Measurements from ENCODE around the gene XAGE1A. TPM values are rescaled to one million over a fixed set of nuclear protein-coding genes. Genes with fewer than 3 reads are reported as not detected.
"Not testable (repeated sequence)": the region's sequence is repeated elsewhere in the genome, so short reads cannot be mapped to it uniquely, and the experiment has no call there.

The XAGE1A gene, protein sequence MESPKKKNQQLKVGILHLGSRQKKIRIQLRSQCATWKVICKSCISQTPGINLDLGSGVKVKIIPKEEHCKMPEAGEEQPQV
- total RNA-seq: not detected

DNA sequence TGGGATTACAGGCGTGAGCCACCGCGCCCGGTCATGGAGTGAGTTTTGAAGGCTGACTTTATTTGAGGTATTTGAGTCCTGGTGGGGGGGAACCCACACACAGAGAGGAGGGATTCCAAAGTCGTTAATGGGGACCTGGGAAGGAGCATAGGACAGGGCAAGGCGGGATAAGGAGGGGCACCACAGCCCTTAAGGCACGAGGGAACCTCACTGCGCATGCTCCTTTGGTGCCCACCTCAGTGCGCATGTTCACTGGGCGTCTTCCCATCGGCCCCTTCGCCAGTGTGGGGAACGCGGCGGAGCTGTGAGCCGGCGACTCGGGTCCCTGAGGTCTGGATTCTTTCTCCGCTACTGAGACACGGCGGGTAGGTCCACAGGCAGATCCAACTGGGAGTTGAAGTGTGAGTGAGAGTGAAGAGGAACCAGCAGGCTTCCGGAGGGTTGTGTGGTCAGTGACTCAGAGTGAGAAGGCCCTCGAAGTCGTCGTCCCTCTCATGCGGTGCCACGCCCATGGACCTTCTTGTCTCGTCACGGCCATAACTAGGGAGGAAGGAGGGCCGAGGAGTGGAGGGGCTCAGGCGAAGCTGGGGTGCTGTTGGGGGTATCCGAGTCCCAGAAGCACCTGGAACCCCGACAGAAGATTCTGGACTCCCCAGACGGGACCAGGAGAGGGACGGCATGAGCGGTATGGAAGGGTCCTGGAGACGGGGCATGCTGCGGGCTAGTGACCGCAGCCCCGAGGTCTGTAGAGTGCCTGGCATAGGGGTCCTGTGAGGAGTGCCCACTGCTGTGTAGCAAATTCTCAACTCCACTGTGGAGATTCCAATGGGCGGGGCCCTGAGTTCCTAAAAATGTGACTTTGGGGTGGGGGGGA is at the start of gene XAGE1A:
TSS of gene XAGE1A (plus strand) at position 264 of the 874 bp plus-strand sequence. CDS start 1,554 bp downstream, outside the sequence.
- not testable (repeated sequence) for DNase-seq

DNA sequence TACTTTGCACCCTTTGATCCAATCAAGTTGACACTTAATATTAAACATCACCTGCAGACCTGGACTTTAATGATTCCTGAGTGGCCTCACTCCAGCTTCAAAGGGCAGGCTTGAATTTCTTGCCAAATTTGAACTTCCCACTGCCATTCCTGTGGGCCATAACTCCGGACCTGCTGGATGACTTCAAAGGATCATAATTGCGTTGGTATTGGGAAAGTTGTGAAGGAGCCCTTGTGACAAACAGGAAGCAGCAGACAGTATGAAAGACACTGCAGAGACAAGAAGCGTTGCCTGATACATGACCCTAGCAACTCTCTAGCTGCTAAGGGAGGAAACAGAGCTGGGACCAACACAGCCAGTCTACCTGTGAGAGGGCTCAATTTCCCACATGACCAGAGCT is 43.6 kb upstream of the XAGE1A start:
- not testable (repeated sequence) for DNase-seq

DNA sequence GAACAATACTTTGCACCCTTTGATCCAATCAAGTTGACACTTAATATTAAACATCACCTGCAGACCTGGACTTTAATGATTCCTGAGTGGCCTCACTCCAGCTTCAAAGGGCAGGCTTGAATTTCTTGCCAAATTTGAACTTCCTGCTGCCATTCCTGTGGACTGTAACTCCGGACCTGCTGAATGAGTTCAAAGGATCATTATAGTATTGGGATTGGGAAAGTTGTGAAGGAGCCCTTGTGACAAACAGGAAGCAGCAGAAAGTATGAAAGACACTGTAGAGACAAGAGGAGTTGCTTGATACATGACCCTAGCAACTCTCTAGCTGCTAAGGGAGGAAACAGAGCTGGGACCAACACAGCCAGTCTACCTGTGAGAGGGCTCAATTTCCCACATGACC is 24.3 kb upstream of the XAGE1A start:
- DNase-seq: not testable (repeated sequence)

DNA sequence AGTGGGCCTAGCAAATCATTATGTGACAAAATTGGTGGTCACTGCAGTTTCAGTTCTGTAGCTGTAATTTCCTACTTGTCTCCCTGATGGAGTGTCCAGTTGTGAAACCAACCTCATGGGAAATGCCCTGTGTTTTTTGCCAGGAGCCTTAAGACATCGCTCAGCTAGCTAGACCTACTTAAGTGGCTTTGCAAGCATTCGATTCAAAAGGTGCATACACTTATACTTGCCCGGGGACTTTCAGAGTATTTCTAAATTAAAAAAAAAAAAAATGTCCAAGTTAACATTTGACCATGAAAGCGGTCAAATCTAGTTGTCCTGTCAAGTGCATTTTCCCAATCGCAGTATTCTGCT is 788 bp downstream of the XAGE1A start:
- DNase-seq: not testable (repeated sequence)

DNA sequence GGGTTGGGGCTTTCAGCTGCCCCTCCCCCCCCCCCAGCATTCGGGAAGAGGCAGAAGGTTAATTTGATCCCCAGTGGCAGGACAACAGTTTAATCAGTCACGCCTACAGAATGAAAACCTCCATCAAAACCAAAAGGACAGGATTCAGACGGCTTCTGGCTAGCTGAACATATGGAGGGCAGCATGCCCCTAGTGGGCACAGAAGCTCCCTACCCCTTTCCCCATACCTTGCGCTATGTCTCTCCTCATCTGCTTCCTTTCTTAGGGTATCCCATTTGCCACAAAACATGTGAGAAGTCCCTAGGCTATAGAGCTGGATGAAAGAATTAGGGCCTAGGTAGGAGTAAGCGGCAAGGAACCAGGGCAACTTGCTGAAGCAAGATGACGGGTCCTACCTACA is 5.8 kb downstream of the XAGE1A start:
- DNase-seq: not testable (repeated sequence)

DNA sequence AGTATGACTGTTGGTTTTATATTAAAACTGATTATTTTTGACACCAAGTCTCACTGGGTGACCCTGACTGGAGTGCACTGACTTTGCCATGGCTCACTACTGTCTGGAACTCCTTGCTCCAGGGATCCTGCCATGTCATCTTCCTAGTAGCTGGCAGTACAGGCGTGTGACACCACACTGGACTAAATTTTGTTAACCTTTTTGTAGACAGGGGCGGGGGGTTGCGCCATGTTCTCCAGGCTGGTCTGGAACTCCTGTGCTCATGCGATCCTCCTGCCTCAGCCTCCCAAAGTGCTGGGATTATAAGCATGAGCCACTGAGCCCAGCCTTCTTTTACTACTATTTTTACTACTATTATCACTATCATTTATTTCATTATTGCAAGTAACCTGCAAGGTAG is 8.9 kb downstream of the XAGE1A start:
- DNase-seq: no peak

DNA sequence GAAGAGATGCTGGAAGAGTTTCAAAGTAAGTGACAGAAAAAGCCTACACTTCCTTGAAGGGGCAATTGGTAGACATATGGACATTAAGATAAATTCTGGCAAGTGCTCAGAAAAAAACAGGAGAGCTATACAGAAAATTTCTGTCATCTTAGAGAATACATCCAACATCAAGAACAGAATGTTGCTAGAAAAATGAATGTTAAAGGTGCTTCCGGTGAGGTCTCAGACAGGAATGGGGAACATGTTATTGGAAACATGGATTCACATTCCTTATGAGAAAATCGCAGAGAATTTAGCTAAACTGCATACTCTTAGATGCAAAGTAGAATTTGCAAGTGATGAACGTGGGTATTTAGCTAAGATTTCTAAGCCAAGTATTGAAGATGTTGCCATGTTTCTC is 11.7 kb downstream of the XAGE1A start:
- DNase-seq: no peak

DNA sequence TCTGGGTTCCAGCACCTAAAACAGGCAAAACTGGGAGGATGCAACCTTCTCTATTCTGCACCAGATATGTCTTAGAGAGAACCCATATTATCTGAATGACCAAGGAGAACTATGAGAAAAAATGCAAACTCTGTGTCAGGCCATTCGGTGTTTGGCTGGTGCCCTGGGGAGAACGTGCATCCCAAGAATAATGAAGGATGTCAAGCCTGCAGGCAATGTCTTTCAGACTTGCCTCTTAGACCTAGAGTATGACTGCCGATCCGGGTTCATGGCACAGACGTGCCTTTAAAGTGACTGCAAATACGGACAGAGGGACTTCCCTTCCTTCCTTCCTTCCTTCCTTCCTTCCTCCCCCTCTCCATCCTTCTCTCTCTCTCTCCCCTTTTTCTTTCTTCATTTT is 14.3 kb downstream of the XAGE1A start:
- DNase-seq: no peak

DNA sequence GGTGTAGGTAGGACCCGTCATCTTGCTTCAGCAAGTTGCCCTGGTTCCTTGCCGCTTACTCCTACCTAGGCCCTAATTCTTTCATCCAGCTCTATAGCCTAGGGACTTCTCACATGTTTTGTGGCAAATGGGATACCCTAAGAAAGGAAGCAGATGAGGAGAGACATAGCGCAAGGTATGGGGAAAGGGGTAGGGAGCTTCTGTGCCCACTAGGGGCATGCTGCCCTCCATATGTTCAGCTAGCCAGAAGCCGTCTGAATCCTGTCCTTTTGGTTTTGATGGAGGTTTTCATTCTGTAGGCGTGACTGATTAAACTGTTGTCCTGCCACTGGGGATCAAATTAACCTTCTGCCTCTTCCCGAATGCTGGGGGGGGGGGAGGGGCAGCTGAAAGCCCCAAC is 15.5 kb downstream of the XAGE1A start:
- not testable (repeated sequence) for DNase-seq

DNA sequence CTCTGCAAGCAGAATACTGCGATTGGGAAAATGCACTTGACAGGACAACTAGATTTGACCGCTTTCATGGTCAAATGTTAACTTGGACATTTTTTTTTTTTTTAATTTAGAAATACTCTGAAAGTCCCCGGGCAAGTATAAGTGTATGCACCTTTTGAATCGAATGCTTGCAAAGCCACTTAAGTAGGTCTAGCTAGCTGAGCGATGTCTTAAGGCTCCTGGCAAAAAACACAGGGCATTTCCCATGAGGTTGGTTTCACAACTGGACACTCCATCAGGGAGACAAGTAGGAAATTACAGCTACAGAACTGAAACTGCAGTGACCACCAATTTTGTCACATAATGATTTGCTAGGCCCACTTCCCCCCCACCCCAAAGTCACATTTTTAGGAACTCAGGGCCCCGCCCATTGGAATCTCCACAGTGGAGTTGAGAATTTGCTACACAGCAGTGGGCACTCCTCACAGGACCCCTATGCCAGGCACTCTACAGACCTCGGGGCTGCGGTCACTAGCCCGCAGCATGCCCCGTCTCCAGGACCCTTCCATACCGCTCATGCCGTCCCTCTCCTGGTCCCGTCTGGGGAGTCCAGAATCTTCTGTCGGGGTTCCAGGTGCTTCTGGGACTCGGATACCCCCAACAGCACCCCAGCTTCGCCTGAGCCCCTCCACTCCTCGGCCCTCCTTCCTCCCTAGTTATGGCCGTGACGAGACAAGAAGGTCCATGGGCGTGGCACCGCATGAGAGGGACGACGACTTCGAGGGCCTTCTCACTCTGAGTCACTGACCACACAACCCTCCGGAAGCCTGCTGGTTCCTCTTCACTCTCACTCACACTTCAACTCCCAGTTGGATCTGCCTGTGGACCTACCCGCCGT is 20.7 kb downstream of the XAGE1A start:
- not testable (repeated sequence) for DNase-seq

DNA sequence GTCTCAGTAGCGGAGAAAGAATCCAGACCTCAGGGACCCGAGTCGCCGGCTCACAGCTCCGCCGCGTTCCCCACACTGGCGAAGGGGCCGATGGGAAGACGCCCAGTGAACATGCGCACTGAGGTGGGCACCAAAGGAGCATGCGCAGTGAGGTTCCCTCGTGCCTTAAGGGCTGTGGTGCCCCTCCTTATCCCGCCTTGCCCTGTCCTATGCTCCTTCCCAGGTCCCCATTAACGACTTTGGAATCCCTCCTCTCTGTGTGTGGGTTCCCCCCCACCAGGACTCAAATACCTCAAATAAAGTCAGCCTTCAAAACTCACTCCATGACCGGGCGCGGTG is 21.3 kb downstream of the XAGE1A start, which contains the start of gene XAGE1B:
TSS of gene XAGE1B (minus strand) at position 77 of the 339 bp plus-strand sequence. CDS start 1,536 bp downstream, outside the sequence.
- DNase-seq: not testable (repeated sequence)

DNA sequence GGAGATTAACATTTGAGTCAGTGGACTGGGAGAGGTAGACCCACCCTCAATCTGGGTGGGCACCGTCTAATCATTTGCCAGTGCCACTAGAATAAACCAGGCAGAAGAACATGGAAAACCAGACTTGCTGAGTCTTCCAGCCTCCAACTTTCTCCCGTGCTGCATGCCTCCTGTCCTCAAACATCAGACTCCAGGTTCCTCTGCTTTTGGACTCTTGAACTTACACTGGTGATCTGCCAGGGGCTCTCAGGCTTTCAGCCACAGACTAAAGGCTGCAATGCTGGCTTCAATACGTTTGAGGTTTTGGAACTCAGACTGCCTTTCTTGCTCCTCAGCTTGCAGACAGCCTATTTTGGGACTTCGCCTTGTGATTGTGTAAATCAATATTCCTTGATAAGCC is 45.4 kb downstream of the XAGE1A start:
- DNase-seq: not testable (repeated sequence)

DNA sequence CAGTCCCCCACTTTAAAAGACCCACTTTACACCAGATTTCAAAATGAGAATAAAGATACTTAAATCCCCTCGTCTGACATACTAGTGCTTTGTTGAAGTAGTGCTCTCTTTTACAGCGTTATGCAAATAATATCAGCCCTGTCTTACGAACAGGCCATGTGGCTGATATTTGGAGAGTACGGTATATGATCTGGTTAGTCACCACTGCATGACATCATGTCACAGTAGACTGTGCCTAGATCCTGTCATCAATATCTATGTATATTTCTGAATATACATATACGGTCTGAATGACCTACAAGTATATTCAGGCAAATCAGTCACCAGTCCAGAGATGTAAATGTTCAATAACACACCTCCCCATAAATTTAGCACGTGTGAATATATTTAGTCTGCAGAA is 46.7 kb downstream of the XAGE1A start:
- DNase-seq: no peak

DNA sequence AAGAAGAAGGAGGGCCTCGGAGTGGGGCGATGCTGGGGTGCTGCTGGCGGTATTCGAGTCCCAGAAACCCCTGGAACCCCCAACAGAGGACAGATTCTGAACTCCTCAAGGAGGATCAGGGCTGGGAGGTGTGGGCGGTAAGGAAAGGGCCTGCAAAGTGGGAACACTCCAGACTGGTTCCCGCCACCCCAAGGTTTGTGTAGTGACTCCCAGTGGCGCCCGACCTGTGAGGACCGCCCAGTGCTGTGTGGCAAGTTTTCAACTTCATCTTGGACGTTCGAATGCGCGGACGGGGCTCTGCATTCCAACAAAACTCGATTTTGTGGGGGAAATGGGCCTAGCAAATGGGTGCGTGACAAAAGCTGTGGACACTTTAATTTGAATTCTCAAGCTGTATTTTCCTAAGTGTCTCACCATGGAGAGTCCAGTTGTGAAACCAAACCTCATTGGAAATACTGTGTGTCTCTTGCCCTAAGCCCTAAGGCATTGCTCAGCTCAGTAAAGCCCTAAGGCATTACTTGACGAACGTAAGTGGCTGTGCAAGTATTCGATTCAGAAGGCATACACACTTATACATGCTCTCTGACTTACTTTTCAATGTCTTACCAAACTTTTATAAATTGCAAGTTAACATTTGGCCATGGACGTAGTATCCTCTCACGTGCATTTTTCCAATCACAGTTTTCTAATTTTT is 48.7 kb downstream of the XAGE1A start:
- no peak for DNase-seq

DNA sequence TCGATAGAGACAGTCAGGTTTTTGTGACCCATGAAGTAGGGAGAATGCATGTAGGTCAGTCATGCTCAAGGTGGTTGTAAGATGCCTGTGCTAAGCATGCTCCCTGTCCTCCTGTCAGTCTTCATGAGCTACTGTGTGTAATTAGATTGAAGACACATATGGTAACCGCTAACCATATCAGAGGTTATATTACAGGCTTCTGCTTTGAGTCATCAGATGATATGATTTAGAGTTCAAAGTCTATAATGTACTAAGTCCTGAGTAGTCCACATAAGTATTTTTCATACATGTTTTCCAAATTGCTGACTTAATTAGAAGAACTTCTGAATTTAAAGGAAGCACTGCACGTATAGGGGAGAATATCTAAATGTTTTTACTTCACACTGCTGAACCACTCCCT is 53.2 kb downstream of the XAGE1A start:
- not testable (repeated sequence) for DNase-seq

Small RNA genes within 50 kb of the gene (small RNA-seq; reads per million reads assigned to genes)
- gene BX510359.8 (ENCODE audit: low replicate concordance) (not detected), gene RBM22P7 (ENCODE audit: low replicate concordance) (not detected)

Other genes with a start within 250 kb of the XAGE1A start
- gene XAGE2, start 126.8 kb upstream of the XAGE1A start, total RNA-seq: 0.69 TPM
- not detected for gene XAGE1B, start 21.3 kb downstream of the XAGE1A start, total RNA-seq
- not detected for gene SSX7, start 159.1 kb downstream of the XAGE1A start, total RNA-seq
- gene SSX2, start 211.4 kb downstream of the XAGE1A start, total RNA-seq: not detected

All from skin of body (tissue), 3 donors.